HCT116 (cell line): ENCODE measurements around the gene PTPRQ.

Experiments used
- EGR1 ChIP-seq: IDR thresholded peaks from 2 replicates; pipeline ENCODE4 v1.6.1; 2012; ENCODE audit warnings: low read depth
- EZH2 ChIP-seq: fragments of 200-600 bp; sonication (generic); IDR thresholded peaks from 2 replicates; pipeline ENCODE4 v1.6.1; 2017; ENCODE audit warnings: antibody characterized with exemption, mixed run types
- POLR2A ChIP-seq: IDR thresholded peaks from 2 replicates; pipeline ENCODE4 v1.7.0; 2011; ENCODE audit warnings: borderline replicate concordance; ENCODE audit not compliant: insufficient read depth, insufficient read length; ENCODE audit errors: extremely low read depth
- POLR2AphosphoS5 ChIP-seq: IDR thresholded peaks from 2 replicates; pipeline ENCODE4 v1.6.1; 2011; ENCODE audit warnings: mild to moderate bottlenecking, low read depth, low read length, moderate library complexity
- SIN3A ChIP-seq: IDR thresholded peaks from 2 replicates; pipeline ENCODE4 v1.6.1; 2012; ENCODE audit warnings: low read depth
- SP1 ChIP-seq: IDR thresholded peaks from 2 replicates; pipeline ENCODE4 v1.6.1; 2012; ENCODE audit warnings: low read depth
- ZFX ChIP-seq: fragments of 450-650 bp; IDR thresholded peaks from 2 replicates; pipeline ENCODE4 v1.6.1; 2017
- TF ChIP-seq, protein P1 (sequence below), 3 experiments: fragments of 200-600 bp in 1 of 3; sonication (generic) in 1 of 3; IDR thresholded peaks in 2 of 3; conservative IDR thresholded peaks in 1 of 3; 2 replicates each; pipeline ENCODE4 v1.5.1; 2012 to 2017; ENCODE audit warnings: low read depth in 2 of 3, low read length in 2 of 3, antibody characterized with exemption in 1 of 3, borderline replicate concordance in 1 of 3, control low read depth in 1 of 3, mild to moderate bottlenecking in 1 of 3, mixed read lengths in 1 of 3, mixed run types in 1 of 3, moderate library complexity in 1 of 3; ENCODE audit not compliant: insufficient read depth in 1 of 3
- TF ChIP-seq, protein P2 (sequence below): IDR thresholded peaks from 2 replicates; pipeline ENCODE4 v1.6.1; 2012; ENCODE audit warnings: low read depth
- TF ChIP-seq, protein P3 (sequence below): IDR thresholded peaks from 2 replicates; pipeline ENCODE4 v1.6.1; 2011; ENCODE audit warnings: mild to moderate bottlenecking, low read length, moderate library complexity; ENCODE audit not compliant: insufficient replicate concordance; ENCODE audit errors: extremely low read depth

DNA sequence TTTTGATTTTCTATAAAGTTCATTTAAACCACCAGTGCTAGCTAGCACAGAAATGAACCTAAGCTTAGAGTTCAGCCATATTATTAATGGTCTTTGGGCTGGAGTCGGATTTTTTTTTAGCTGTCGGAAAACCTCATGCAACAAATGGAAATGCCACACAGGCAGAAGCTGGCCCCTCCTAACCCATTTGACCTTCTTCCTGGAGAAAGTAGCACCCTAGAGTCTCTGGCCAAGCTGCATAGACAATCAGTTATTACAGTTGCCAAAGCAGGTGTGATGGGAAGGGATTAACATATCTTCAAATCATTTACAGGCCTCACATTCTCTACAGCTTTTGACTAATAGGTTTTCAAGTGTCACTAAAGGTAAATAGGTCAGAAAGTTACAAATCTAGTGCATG, 49.4 kb downstream of the PTPRQ start:
- TF ChIP-seq, protein P1, sequence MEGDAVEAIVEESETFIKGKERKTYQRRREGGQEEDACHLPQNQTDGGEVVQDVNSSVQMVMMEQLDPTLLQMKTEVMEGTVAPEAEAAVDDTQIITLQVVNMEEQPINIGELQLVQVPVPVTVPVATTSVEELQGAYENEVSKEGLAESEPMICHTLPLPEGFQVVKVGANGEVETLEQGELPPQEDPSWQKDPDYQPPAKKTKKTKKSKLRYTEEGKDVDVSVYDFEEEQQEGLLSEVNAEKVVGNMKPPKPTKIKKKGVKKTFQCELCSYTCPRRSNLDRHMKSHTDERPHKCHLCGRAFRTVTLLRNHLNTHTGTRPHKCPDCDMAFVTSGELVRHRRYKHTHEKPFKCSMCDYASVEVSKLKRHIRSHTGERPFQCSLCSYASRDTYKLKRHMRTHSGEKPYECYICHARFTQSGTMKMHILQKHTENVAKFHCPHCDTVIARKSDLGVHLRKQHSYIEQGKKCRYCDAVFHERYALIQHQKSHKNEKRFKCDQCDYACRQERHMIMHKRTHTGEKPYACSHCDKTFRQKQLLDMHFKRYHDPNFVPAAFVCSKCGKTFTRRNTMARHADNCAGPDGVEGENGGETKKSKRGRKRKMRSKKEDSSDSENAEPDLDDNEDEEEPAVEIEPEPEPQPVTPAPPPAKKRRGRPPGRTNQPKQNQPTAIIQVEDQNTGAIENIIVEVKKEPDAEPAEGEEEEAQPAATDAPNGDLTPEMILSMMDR (IDR thresholded peaks at IDR 0.05 in 2 of 3, conservative IDR thresholded peaks at IDR 0.05 in 1 of 3; ENCODE audit: borderline replicate concordance in 1 of 3, insufficient read depth in 1 of 3, low read depth in 2 of 3, low read length in 2 of 3) = no peak
- TF ChIP-seq SP1 (no peak), POLR2A (no peak), ZFX (no peak), SIN3A (no peak), POLR2AphosphoS5 (no peak), EGR1 (no peak), EZH2 (no peak)
- TF ChIP-seq, protein P2, sequence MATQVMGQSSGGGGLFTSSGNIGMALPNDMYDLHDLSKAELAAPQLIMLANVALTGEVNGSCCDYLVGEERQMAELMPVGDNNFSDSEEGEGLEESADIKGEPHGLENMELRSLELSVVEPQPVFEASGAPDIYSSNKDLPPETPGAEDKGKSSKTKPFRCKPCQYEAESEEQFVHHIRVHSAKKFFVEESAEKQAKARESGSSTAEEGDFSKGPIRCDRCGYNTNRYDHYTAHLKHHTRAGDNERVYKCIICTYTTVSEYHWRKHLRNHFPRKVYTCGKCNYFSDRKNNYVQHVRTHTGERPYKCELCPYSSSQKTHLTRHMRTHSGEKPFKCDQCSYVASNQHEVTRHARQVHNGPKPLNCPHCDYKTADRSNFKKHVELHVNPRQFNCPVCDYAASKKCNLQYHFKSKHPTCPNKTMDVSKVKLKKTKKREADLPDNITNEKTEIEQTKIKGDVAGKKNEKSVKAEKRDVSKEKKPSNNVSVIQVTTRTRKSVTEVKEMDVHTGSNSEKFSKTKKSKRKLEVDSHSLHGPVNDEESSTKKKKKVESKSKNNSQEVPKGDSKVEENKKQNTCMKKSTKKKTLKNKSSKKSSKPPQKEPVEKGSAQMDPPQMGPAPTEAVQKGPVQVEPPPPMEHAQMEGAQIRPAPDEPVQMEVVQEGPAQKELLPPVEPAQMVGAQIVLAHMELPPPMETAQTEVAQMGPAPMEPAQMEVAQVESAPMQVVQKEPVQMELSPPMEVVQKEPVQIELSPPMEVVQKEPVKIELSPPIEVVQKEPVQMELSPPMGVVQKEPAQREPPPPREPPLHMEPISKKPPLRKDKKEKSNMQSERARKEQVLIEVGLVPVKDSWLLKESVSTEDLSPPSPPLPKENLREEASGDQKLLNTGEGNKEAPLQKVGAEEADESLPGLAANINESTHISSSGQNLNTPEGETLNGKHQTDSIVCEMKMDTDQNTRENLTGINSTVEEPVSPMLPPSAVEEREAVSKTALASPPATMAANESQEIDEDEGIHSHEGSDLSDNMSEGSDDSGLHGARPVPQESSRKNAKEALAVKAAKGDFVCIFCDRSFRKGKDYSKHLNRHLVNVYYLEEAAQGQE = no peak
- TF ChIP-seq, protein P3, sequence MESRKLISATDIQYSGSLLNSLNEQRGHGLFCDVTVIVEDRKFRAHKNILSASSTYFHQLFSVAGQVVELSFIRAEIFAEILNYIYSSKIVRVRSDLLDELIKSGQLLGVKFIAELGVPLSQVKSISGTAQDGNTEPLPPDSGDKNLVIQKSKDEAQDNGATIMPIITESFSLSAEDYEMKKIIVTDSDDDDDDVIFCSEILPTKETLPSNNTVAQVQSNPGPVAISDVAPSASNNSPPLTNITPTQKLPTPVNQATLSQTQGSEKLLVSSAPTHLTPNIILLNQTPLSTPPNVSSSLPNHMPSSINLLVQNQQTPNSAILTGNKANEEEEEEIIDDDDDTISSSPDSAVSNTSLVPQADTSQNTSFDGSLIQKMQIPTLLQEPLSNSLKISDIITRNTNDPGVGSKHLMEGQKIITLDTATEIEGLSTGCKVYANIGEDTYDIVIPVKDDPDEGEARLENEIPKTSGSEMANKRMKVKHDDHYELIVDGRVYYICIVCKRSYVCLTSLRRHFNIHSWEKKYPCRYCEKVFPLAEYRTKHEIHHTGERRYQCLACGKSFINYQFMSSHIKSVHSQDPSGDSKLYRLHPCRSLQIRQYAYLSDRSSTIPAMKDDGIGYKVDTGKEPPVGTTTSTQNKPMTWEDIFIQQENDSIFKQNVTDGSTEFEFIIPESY = no peak
